ENCODE data around the gene ADH1C.

DNA sequence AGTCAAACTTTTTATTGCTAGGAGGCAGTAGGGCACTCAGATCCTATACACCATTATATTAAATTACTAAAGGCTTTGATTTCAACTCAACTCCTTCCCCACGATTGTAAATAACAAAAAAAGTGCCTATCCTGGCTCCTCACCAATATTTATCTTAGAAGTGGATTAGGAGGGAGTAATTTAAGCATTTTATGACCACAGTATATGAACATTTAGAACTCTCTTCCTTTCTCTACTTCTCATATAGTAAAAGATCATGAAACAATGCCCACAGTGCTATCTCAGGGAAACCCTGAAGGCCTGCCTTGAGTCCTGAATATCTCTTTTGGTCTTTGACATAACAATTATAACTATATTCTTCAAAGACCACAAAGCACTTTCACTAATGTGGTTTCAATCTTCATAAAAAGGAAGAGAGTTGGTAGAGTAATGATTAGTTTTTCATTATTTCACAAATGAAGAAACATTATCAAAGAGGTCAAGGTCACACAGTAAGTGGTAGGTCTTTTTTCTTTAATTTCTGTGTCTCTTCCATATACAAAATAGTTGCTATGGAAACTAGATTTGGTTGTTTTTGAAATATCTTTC lies 29.1 kb upstream of the ADH1C start:
- TF ChIP-seq, protein P1, sequence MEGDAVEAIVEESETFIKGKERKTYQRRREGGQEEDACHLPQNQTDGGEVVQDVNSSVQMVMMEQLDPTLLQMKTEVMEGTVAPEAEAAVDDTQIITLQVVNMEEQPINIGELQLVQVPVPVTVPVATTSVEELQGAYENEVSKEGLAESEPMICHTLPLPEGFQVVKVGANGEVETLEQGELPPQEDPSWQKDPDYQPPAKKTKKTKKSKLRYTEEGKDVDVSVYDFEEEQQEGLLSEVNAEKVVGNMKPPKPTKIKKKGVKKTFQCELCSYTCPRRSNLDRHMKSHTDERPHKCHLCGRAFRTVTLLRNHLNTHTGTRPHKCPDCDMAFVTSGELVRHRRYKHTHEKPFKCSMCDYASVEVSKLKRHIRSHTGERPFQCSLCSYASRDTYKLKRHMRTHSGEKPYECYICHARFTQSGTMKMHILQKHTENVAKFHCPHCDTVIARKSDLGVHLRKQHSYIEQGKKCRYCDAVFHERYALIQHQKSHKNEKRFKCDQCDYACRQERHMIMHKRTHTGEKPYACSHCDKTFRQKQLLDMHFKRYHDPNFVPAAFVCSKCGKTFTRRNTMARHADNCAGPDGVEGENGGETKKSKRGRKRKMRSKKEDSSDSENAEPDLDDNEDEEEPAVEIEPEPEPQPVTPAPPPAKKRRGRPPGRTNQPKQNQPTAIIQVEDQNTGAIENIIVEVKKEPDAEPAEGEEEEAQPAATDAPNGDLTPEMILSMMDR (conservative IDR thresholded peaks at IDR 0.05 in 1 of 2, IDR thresholded peaks at IDR 0.05 in 1 of 2; ENCODE audit: extremely low read depth in 1 of 2, insufficient read depth in 1 of 2, low read depth in 1 of 2, low read length in 2 of 2), result no peak
- no peak for TF ChIP-seq EZH2 (IDR thresholded peaks at IDR 0.05; ENCODE audit: borderline replicate concordance, low read length)

Measured in mammary epithelial cell (primary cell).